Endothelial cell of umbilical vein (primary cell): ENCODE measurements around the gene HCN1. TPM values are rescaled to one million over a fixed set of nuclear protein-coding genes. Genes with fewer than 3 reads are reported as not detected.

Experiments used
- BruUV-seq: library from RNA; stranded (reverse); fragments of 400-500 nt; replicated peaks from 2 replicates; lab custom pipeline; 2021; lab: Mats Ljungman, UMichigan
- CTCF ChIA-PET: fragments of 300-600, 350-600 bp; sonication (Branson Sonifier 250); formaldehyde crosslinking; loops from one replicate; lab custom pipeline; 2021; ENCODE audit warnings: antibody characterized with exemption, inconsistent platforms; lab: Charles Lee
- POLR2A ChIA-PET: fragments of 300-600, 350-600 bp; sonication (Branson Sonifier 250); formaldehyde crosslinking; loops from one replicate; lab custom pipeline; 2021; ENCODE audit warnings: antibody characterized with exemption, inconsistent platforms; lab: Charles Lee
- DNase-seq: peaks from one replicate; pipeline ENCODE4 v3.0.0-alpha.2; 2011; ENCODE audit warnings: low read depth, low spot score
- FAIRE-seq: peaks from 2 replicates; lab custom pipeline; 2011; peaks lifted over from hg19 to GRCh38; lab: Jason Lieb, UNC
- H2AFZ ChIP-seq: 2 replicates; pipeline ENCODE4 v1.6.0; 2012; ENCODE audit warnings: low read depth, low read length, control low read depth, inconsistent platforms
- H3K27ac ChIP-seq: 2 replicates; pipeline ENCODE4 v1.5.1; 2011; ENCODE audit warnings: low read depth, mild to moderate bottlenecking, control low read depth, low read length, moderate library complexity; ENCODE audit not compliant: insufficient read depth
- H3K27me3 ChIP-seq, 2 experiments: 2 replicates each; pipeline versions ENCODE4 v1.6.0 to v1.6.1; 2011; ENCODE audit warnings: low read length in 2 of 2, mixed read lengths in 1 of 2; ENCODE audit not compliant: control insufficient read depth in 2 of 2, insufficient read depth in 2 of 2
- H3K36me3 ChIP-seq, 2 experiments: 2 replicates in 1 of 2; 3 replicates in 1 of 2; pipeline ENCODE4 v1.5.1; 2011; ENCODE audit warnings: low read length in 2 of 2, mild to moderate bottlenecking in 1 of 2, moderate library complexity in 1 of 2; ENCODE audit not compliant: control insufficient read depth in 2 of 2, insufficient read depth in 2 of 2; ENCODE audit errors: extremely low read depth in 1 of 2
- H3K4me1 ChIP-seq: 3 replicates; pipeline ENCODE4 v1.5.1; 2011; ENCODE audit warnings: mild to moderate bottlenecking, low read length; ENCODE audit not compliant: control insufficient read depth, insufficient read depth; ENCODE audit errors: extremely low read depth
- H3K4me2 ChIP-seq: 2 replicates; pipeline ENCODE4 v1.6.1; 2011; ENCODE audit warnings: low read length, control low read depth, mixed read lengths; ENCODE audit not compliant: insufficient read depth
- H3K4me3 ChIP-seq, 3 experiments: fragments of 200-600 bp in 1 of 3; sonication (generic), shearing (Covaris generic) in 1 of 3; replicated peaks in 1 of 3; 2 replicates each; pipeline ENCODE4 v1.5.1; 2011 to 2016; ENCODE audit warnings: control low read depth in 3 of 3, low read length in 3 of 3, mild to moderate bottlenecking in 2 of 3, inconsistent platforms in 1 of 3, low read depth in 1 of 3, moderate library complexity in 1 of 3; ENCODE audit not compliant: insufficient read depth in 1 of 3
- H3K79me2 ChIP-seq: 2 replicates; pipeline ENCODE4 v1.6.0; 2012; ENCODE audit warnings: low read length, inconsistent platforms; ENCODE audit not compliant: control insufficient read depth, insufficient read depth
- H3K9ac ChIP-seq: replicated peaks from 2 replicates; pipeline ENCODE3; 2011; ENCODE audit warnings: low read length, control low read depth; ENCODE audit not compliant: insufficient read depth; ENCODE audit errors: extremely low read depth
- H3K9me1 ChIP-seq: replicated peaks from 3 replicates; pipeline ENCODE4 v1.6.0; 2011; ENCODE audit warnings: mild to moderate bottlenecking, low read length; ENCODE audit not compliant: control insufficient read depth, insufficient read depth; ENCODE audit errors: extremely low read depth
- H3K9me3 ChIP-seq: replicated peaks from 2 replicates; pipeline ENCODE4 v1.5.1; 2012; ENCODE audit warnings: low read length, inconsistent platforms; ENCODE audit not compliant: control insufficient read depth, insufficient read depth
- H4K20me1 ChIP-seq: replicated peaks from 2 replicates; pipeline ENCODE3; 2011; ENCODE audit warnings: mild to moderate bottlenecking, low read length; ENCODE audit not compliant: control insufficient read depth, insufficient read depth; ENCODE audit errors: extremely low read depth
- CTCF ChIP-seq, 2 donors: IDR thresholded peaks; 1 replicate in 1 of 2; 2 replicates in 1 of 2; pipeline ENCODE4 v1.5.1; 2011; ENCODE audit warnings: low read length in 2 of 2, mild to moderate bottlenecking in 2 of 2, moderate library complexity in 2 of 2, control low read depth in 1 of 2, inconsistent platforms in 1 of 2, low read depth in 1 of 2; ENCODE audit not compliant: insufficient read depth in 1 of 2; ENCODE audit errors: extremely low read depth in 1 of 2
- EZH2 ChIP-seq: IDR thresholded peaks from 2 replicates; pipeline ENCODE4 v1.6.1; 2012; ENCODE audit warnings: borderline replicate concordance, low read depth, mild to moderate bottlenecking, moderate library complexity, low read length, inconsistent platforms; ENCODE audit not compliant: severe bottlenecking
- FOS ChIP-seq: IDR thresholded peaks from 2 replicates; pipeline ENCODE4 v1.6.1; 2011; ENCODE audit warnings: mild to moderate bottlenecking, low read length, moderate library complexity, borderline replicate concordance; ENCODE audit not compliant: insufficient read depth
- GATA2 ChIP-seq: IDR thresholded peaks from 2 replicates; pipeline ENCODE4 v1.7.0; 2011; ENCODE audit warnings: low read depth, mild to moderate bottlenecking, moderate library complexity, mixed read lengths, low read length; ENCODE audit not compliant: insufficient read length, insufficient read depth
- JUN ChIP-seq: IDR thresholded peaks from 2 replicates; pipeline ENCODE4 v1.6.1; 2011; ENCODE audit warnings: borderline replicate concordance, low read depth; ENCODE audit not compliant: insufficient read length, insufficient read depth
- MAX ChIP-seq: IDR thresholded peaks from 2 replicates; pipeline ENCODE4 v1.6.1; 2011; ENCODE audit not compliant: insufficient read depth, insufficient read length
- MYC ChIP-seq: IDR thresholded peaks from one replicate; pipeline ENCODE4 v1.6.1; 2011; ENCODE audit warnings: mild to moderate bottlenecking, low read depth, low read length
- POLR2A ChIP-seq: IDR thresholded peaks from 2 replicates; pipeline ENCODE4 v1.6.1; 2012; ENCODE audit warnings: low read depth, mild to moderate bottlenecking, control low read depth, low read length
- POLR2AphosphoS5 ChIP-seq: IDR thresholded peaks from 2 replicates; pipeline ENCODE4 v1.6.1; 2012; ENCODE audit warnings: low read depth, mild to moderate bottlenecking, control low read depth, low read length, moderate library complexity; ENCODE audit not compliant: insufficient read depth
- dilution Hi-C: fragments of 300-500 bp; cut with MboI; formaldehyde crosslinking; loops from one replicate; pipeline ENCODE4 v1.15.0; 2019; ENCODE audit warnings: low sequenced_read_pairs; ENCODE audit not compliant: extremely low pct_ligation_motif_present
- intact Hi-C: fragments of 100-400 bp; cut with micrococcal nuclease; formaldehyde crosslinking; loops from one replicate; pipeline ENCODE4 v1.10.0; 2022
- polyA plus RNA-seq, 4 experiments: library from polyadenylated mRNA; depleted of rRNA in 3 of 4; stranded (reverse) in 3 of 4; unstranded in 1 of 4; fragments of >200 nt; gene quantifications; 2 replicates each; pipeline versions ENCODE4 v1.2.1 to v1.2.3, GENCODE V29; 2011 to 2012; ENCODE audit warnings: missing spikeins in 1 of 4
- total RNA-seq: library from RNA; stranded (reverse); gene quantifications from 2 replicates; pipeline ENCODE4 v1.2.3, GENCODE V29; 2021

Gene HCN1
- total and polyA plus RNA-seq, 2 donors (not counting 3 experiments of a cell fraction or from before 2014, with no cell fraction given) = not detected

- FAIRE-seq = no peak
- Histone ChIP-seq H3K4me1 (peaks cover 29% of the 10 kb centered on the region), H3K27ac (no peak overlapping the region), H4K20me1 (no peaks in the 10 kb centered on the region), H3K79me2 (no peaks in the 10 kb centered on the region), H3K9ac (no peak overlapping the region), H2AFZ (no peak overlapping the region), H3K4me2 (no peak overlapping the region), H3K9me1 (no peaks in the 10 kb centered on the region), H3K9me3 (no peaks in the 10 kb centered on the region), H3K27me3 (no peaks in the 10 kb centered on the region), H3K4me3 (no peak overlapping the region), H3K36me3 (no peaks in the 10 kb centered on the region)
- dilution Hi-C loops = no loop called here
- POLR2A ChIA-PET = no interaction called here
- BruUV-seq = no TSS peak
- intact Hi-C loops = no loop called here
- CTCF ChIA-PET = no interaction called here
- TF ChIP-seq MAX (no peak), POLR2AphosphoS5 (no peak), MYC (no peak), JUN (no peak), POLR2A (no peak), FOS (no peak), GATA2 (no peak), EZH2 (no peak), CTCF (IDR thresholded peaks at IDR 0.05; ENCODE audit: extremely low read depth in 1 of 2, insufficient read depth in 1 of 2, low read depth in 1 of 2, low read length in 2 of 2) (no peak)
- DNase-seq = no peak
Measured at GRCh38 chr5:45382583-45382982, 313.6 kb downstream of the HCN1 start.
